ENCODE data around the gene BTNL8.

Gene BTNL8, protein sequence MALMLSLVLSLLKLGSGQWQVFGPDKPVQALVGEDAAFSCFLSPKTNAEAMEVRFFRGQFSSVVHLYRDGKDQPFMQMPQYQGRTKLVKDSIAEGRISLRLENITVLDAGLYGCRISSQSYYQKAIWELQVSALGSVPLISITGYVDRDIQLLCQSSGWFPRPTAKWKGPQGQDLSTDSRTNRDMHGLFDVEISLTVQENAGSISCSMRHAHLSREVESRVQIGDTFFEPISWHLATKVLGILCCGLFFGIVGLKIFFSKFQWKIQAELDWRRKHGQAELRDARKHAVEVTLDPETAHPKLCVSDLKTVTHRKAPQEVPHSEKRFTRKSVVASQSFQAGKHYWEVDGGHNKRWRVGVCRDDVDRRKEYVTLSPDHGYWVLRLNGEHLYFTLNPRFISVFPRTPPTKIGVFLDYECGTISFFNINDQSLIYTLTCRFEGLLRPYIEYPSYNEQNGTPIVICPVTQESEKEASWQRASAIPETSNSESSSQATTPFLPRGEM

GRCh38 chr5:180898621-180899246 is at the start of gene BTNL8:
BTNL8 (plus strand) TSS chr5:180899159; CDS start chr5:180899311, 152 bp downstream.
- DNase-seq, result no peak

GRCh38 chr5:180849827-180850226 is 49.1 kb upstream of the BTNL8 start:
- no peak for DNase-seq
- intact Hi-C loops (cut with DNase I), result no loop called here

More at GRCh38 chr5:180898621-180899246, at the start of gene BTNL8:
- intact Hi-C loops (cut with DNase I), result no loop called here

- intact Hi-C loops (cut with DNase I), result no loop called here
- no peak for DNase-seq
Measured at GRCh38 chr5:180850434-180851078, 48.4 kb upstream of the BTNL8 start.

GRCh38 chr5:180852495-180852894 is 46.5 kb upstream of the BTNL8 start:
- no peak for DNase-seq
- intact Hi-C loops (cut with DNase I), result no loop called here

- DNase-seq, result no peak
- intact Hi-C loops (cut with DNase I), result no loop called here
Measured at GRCh38 chr5:180853121-180853847, 45.7 kb upstream of the BTNL8 start.

DNA sequence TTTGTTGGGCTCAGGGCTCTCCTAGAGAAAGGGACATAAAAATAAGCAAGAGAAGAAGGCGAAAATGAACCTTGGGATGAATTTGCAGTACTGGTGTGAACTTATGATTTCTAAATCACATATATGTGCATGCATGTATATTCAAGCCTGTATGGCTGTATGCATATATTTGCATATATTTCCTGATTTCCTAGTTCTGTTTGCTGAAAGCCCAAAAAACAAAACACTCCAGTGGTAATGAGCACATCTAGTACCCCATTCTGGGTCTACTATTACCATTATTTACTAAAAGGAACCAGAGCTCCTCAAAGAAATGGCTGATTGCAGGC is 45.1 kb upstream of the BTNL8 start:
- intact Hi-C loops (cut with DNase I), result no loop called here
- no peak for DNase-seq

- intact Hi-C loops (cut with DNase I), result no loop called here
- no peak for DNase-seq
Measured at GRCh38 chr5:180858586-180858985, 40.4 kb upstream of the BTNL8 start.

GRCh38 chr5:180860273-180860886 is 38.6 kb upstream of the BTNL8 start:
- DNase-seq, result peak in 8 of 42 donors; percentile 9 to 52 (median 19)
- intact Hi-C loops (cut with DNase I), result loop anchor here (5.0 kb wide), 1 partner anchor 53 kb away; no protein-coding TSS in a partner anchor

DNA sequence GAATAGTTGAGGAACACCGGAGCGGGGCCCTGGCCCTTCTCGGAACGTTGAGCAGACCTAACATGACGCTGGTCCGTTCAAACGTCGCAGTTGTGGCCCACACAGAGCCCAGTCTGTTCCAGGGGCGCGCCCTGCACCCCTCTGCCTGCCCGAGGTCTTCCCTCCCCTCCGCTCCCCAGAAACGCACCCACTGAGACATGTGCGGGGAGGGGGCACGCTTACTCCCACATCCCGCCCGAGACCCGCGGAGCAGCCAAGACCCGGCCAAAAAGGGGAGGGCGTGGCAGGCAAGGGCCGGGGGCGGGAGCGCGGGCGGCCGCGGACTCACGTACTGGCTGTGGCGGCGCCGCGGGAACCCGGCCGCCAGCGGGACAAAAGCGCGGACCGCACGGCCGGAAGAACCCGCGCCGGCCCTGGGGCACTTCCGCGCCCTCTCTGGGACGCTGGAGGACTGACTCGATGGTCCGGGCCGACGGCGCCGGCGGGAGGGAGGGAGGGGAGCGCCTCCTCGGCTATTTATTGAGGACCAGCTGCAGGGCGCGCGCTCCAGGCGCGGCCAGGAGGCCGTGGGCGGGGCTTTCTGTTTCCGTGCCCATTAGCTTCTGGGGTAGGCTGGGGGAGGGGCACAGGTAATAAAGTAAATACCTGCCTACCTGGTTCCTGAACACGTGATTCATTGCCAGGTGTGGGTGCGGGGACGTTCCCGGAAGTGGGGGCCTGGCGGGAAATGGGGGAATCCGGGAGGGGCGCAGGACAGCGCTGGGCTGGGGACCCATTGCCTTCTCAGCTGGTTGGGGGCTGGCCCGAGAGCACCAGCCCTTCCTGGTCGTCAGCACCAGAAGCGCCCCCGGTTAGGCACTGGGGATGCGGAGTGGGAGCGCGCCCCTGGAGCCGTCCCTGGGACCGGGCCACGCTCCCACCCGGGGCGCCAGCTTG is 37.8 kb upstream of the BTNL8 start, which contains the start of gene ZFP62:
Gene ZFP62, minus strand, starts transcription at position 390 of the 936 bp plus-strand sequence. Its CDS starts 57 bp downstream, at position 333.
- intact Hi-C loops (cut with DNase I), result loop anchor here (5.0 kb wide), 1 partner anchor 54 kb away; no protein-coding TSS in a partner anchor

DNA sequence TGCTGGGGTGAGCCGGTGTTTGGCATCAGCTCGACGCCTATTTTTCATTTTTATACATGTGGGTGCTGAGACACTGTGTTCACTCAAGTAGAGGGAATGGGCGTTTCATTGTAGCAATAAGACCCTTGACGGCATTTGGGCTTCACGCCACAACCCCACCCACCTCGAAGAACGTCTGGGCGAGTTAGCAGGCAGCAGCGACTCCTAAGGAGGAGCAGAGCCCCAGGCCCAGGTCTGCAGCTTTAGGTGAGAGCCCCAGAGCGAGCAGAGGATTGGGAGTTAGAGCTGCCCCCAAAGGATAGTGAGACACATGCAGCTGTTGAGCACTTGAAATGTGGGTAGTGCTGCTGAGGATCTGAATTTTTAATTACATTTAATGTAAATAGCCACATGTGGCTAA is 36.3 kb upstream of the BTNL8 start:
- intact Hi-C loops (cut with DNase I), result loop anchor here (5.0 kb wide), 1 partner anchor 55 kb away; no protein-coding TSS in a partner anchor
- DNase-seq, result no peak

More for the DNA sequence above, 37.8 kb upstream of the BTNL8 start, which contains the start of gene ZFP62:
- peak; percentile 79 to 94 (median 89) for DNase-seq

DNA sequence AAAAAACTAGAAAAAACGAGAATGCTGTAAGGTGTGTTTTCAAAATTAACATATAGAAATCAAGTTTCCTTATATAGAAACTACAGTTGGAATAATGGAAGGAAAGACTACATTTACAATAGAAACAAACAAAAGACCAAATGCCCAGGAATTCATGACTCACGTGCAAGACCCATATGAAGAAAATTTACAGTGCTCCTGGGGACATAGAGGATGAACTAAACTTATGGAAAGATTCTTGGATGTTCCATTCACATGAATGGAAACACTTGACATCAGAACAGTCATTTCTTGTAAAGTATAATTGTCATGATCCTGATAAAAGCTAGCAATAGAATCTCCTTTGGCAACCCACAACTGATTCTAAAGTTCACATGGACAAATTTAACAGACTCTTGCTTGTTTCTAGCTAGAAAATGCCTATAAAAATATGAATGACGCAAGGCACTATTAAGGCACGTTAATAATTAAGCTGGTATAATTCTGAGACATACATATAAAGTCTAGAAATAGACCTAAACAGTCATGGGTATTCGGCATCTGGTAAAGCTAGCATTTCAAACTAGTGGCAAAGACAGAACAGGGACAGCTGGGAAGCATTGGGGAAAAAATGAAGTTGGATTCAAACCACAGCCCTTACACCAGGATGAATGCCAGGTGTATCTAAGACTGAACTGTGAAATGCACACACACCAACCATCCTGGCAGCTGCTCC is 32.8 kb upstream of the BTNL8 start:
- no peak for DNase-seq
- intact Hi-C loops (cut with DNase I), result no loop called here

DNA sequence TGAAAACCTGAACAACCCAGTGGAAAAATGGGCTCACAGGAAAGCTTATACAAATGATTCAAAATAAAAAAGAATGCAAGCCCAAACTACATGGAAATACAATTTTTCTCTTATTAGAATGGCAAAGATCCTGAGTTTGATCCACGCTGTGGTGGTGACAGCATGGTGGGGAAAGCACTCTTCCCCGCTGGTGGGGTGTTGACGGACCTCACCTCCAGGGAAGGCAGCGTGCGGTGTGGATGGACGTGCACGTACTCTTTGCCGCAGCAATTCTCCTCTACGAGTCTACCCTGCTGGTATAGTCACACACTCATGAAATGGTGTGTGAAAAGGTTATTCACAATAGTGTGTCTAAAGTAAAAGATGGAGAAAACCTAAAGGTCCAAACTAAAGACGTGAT is 32.0 kb upstream of the BTNL8 start:
- intact Hi-C loops (cut with DNase I), result no loop called here
- DNase-seq, result no peak

GRCh38 chr5:180868960-180869359 is 30.0 kb upstream of the BTNL8 start:
- DNase-seq, result peak; percentile 56 to 93 (median 83)
- intact Hi-C loops (cut with DNase I), result no loop called here

DNA sequence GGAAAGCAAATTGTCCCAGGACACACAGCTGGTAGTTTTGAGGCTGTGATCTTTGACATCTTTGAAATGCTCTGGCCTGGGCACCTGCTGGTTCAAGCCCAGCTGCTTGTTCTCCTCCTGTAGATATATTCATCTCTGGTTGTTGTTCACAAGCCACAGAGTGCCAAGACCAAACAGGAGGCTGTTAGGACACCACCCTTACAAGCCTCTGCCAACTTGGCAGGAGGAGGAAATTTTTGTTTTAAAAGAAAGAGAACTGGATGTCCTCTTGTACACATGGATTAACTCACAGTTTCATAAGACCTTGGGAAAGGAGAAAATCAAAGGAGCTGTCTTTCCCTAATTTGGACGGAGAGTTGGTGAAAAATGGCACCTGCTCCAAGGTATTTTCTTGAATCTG is 29.4 kb upstream of the BTNL8 start:
- intact Hi-C loops (cut with DNase I), result no loop called here
- no peak for DNase-seq

DNA sequence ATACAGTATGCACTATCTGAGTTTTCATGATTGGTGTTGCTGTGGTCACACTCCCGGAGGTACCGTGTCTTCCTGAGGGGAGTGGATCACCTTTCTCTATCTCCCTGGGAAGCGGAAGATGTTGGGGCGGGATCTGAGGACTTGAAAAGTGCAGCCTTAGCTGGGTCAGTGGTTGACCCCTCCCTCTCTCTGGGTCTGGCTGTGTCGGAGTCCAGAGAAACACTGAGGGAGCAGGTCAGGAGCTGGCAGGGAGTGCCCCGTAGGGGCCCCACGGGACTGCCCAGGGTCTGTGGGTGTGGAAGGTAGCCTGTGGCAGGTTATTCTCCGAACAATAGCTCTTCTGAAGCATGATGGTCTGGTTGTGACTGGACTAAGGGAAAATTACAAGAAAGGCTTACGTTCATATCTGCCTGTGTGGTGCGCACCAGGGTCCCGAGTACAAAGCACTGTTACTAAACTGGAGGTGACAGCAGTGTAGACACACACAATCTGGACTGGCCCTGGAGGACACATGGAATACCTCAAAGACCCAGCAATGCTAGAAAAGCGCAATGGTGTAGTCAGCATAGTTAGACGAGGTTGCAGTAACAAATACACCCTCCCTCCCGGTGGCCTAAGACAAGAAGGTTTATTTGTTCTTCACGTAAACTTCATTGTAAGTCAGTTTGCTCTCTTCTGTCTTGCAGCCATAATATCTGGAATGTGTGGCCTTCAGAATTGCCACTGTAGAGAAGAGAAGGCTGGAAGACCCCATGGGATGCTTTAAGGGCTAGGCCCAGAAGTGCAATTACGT is 28.5 kb upstream of the BTNL8 start:
- intact Hi-C loops (cut with DNase I), result no loop called here
- DNase-seq, result no peak

DNA sequence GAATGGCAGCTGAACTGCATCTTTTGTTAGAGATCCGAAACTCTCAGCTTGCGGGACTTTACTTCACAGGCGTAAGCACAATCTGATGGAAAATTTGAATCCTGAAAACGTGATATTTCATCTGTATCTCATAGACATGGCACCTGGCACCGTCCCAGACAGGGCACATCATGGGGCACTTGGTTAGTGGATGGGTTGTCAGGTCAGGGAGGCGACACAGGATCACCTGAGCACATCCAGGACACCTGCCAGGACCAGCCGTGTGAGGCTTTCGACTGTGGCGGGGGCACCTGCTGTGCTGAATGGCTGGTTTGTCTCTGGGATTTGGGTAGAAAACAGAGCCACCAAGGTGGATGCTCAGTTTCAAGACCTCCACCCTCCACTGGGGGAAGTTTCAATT is 26.5 kb upstream of the BTNL8 start:
- DNase-seq, result no peak
- intact Hi-C loops (cut with DNase I), result no loop called here
